HG02973 (cell line): Measurements from ENCODE around the gene FRMD5.

ENCODE experiments used
- ATAC-seq: cut with Tn5 transposase; IDR thresholded peaks from one replicate; pipeline ENCODE4 v1.9.1; 2021; ENCODE audit warnings: moderate library complexity; ENCODE audit not compliant: unreplicated experiment

The FRMD5 gene

DNA sequence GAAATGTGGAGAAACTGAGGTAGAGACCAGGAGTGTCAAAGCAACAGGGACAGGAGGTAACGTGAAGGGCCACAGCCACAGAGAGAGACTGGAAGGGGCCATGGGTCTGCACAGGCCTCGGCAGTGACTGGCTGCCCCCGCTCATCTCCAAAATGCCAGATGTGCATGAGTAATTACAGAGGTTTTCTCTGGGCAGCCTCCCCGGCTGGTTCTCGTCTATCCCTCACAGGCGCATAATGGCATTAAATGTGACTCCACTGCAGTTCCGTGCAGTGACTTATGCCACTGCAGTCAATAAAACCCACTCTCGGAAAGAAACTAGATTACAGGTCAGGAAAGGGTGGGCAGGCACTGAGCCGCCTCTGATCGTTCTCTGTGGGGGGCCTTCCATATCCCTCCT is 293.6 kb downstream of the FRMD5 start:
- ATAC-seq: no peak

DNA sequence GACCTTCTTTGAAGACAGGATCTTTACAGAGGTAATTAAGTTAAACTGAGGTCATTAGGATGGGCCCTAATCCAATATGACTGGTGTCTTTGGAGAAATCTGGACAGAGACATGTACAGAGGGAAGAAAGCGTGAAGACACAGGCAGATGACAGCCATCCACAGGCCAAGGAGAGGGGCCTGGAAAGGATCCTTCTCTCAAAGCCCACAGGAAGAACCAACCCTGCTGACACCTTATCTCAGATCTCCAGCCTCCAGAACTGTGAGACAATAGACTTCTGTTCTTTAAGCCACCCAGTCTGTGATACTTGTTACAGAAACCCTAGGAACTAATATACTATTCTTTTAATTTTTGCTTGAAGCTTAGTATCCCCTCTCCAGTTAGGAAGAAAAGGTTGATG is 294.1 kb downstream of the FRMD5 start:
- ATAC-seq: no peak

DNA sequence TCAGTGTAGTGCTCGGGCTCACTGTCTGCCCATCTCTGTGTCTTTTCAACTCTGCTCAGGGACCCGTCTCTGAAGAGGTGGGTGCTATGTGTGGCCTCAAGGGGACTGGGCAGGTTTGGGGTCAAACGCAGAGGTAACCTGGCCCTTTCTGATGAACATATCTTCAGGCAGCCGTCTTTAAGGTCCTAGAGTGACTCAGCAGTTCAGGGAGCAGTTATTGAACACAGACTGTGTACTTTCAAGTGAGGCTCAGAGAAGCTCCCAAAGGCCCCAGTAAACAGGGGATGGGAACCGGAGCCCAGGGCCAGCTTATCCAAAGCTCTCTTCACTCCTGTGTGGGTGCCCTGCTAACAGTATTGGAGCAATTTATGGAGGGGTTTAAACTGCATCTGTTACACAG is 295.1 kb downstream of the FRMD5 start:
- no peak for ATAC-seq

DNA sequence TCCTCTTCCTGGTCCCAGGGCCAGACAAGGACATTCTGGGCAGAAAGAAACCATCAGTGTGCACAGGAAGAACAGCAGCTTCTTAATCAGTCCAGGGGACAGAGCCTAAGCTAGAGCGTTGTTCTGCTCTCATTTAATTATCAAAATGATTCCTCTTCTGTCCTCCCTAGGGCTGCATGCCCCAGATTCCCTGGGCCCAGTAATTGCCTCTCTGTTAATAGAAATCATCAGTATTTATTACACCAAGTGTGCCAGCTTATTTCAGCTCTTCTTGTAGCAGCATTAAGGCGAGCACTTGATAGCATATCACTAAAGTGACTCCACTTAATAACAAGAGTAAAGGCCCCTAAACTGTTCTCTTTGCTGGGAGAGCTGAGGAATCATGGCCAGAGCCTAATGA is 296.2 kb downstream of the FRMD5 start:
- no peak for ATAC-seq

DNA sequence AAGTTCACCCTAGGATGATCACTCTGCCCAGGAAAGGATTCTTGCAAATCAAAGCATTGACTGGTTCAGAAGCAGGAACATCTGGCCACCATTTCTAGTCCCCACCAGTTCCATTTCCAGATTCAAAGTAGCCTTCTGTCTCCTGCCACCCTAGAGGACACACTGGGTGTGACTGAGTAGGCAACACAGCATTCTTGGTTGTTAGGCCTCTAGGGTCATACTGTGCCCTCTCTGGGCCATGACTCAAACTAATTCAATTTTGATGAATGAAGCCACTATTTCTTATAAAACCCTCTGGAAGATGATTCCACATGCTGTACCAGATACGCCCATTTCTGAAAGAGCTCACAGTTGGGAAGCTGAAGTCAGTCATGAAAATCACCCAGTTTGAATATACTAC is 298.5 kb downstream of the FRMD5 start:
- no peak for ATAC-seq

DNA sequence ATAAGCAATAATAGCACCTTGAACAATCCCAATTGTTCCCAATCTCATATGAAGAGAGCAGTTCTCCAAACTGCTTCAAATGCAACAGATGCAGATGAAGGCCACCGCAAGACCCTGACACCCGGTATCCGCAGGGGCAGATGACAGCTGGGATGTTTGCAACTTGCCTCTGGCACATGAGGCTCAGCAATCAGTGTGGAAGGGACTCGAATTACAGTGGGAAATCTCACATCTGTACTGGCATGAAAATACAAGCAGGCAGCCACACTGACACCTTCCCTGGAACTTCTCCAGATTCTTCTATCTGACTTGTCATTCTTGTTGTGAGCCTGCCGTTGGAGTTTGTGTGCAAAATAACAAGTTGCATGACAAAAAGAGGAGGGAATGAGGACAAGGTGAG is 299.5 kb downstream of the FRMD5 start:
- ATAC-seq: no peak

DNA sequence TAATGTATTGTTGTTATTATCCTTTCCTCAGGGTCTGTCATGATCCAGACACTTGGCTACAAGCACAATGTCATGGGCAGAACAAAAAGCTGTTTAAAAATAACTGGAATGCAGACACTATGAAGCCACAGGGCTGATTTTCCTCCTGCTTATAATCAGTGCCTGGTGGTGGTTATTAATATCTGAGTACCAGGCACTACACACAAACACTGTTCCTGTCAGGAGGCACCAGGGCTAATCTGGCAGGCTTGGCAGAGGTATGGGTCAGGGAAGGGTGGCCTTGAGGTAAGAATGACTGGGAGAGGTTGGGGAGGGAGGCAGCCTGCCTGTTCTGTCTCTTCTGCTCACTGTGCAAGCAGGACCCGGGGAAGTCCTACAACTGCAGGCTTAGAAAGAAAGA is 301.1 kb downstream of the FRMD5 start:
- ATAC-seq: no peak

DNA sequence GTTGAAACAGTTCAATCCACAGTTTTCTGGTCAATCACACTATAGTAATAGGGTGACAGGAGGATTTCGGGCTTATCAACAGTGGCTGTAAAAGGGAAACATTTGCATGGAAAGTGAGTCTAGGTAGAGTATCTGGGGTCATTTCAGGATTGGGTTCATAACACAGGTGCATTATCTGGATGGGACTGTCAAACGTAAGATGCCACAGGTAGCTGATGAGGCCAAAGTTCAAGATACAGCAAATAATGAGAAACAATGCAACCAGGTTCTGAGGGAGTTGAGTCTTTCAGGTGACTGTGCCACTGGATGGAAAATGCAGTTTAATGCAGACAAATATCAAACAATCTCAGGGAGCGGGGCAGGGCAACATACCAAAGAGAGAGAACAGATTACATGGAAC is 306.0 kb downstream of the FRMD5 start:
- ATAC-seq: no peak

DNA sequence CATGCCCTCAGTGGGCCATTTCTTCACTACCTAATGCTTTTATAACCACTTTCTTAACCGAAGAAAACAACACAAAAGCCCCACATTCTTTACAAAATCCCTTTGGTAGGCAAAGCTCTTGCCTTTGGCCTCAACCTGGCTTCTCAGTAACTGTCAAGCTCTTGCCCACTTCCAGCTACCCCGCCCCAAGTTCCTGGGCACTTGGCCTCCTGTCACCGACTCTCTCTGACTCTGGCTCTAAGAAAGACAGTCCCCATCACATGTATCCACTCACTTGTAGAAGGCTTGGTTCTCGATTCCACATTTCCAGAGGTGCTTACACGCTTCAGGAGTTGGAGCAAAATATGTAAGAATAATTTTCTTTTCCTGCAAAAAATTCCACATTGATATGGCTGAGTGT is 307.2 kb downstream of the FRMD5 start:
- ATAC-seq: no peak

DNA sequence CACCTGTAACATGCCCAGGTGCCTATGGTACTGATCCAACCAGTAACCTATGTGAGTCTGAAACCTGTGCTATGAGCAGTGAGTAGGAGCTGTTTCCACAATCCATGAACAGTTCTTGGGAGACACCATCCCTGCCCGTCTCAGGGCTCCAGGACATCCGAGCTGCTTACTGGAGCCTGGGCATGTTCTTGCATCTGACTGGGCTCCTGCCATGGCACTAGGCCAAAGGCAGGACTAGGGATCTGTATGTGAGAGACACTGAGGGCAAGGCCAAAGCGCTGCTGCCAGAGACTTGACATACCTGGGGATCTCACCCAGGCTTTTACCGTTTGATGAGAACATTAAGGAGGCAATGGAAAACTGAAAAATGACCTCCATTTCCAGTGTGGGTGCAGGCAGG is 308.5 kb downstream of the FRMD5 start:
- no peak for ATAC-seq

DNA sequence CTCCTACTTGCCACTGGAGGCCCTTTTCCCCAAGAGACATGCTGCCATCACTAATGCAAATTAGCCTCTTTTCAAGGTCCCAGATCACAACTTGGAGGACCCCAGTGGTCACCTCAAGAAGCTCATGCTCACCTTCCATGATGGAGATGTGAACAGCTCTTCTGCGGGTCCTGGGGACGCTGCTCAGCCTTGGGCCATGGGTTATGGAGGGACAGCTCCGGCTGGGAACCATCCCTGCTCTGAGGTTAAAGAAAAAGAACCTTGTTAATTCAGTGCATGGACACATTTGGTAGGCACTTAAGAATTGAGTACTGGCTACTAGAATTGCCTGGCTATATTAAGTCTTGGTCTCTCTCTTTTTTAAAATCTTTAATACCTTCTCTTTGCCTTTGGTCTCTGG is 311.5 kb downstream of the FRMD5 start:
- ATAC-seq: no peak

DNA sequence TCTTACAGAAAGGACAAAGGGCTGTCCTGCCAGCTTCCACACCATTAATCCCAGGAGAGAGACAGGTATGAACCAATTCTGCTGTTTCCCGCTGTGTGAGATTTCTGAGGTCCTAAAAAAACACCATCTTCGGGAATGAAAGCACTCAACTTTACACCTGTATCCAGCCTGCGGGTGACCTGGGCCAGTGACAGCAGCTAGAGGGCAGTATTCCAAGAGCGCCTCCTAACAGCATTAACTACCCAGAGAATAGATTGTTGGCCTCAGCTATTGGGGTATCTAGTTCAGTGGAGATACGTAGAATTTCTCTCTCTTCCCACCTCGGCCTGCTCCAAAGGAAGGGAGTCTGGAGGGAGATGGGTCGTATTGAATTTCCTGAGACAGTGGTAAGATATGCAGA is 313.1 kb downstream of the FRMD5 start:
- no peak for ATAC-seq

DNA sequence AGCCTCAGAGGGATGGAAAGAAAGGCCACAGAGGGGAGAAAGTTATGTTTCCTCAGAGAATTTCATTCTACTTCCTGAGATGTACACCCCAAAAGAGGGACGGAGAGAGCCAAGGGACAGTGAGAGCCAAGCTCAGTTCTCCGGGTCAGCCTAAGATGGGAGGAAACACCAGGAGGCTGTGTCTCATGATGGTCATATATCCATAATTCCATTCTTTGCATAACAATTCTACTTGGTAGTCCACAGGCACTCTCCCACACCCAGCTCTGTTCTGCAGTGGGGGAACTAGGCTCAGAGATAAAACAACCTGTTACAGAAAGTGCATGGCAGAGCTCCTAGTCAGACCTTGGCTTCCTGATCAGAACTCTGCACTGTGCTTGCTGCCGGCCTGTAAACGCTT is 313.8 kb downstream of the FRMD5 start:
- ATAC-seq: no peak

DNA sequence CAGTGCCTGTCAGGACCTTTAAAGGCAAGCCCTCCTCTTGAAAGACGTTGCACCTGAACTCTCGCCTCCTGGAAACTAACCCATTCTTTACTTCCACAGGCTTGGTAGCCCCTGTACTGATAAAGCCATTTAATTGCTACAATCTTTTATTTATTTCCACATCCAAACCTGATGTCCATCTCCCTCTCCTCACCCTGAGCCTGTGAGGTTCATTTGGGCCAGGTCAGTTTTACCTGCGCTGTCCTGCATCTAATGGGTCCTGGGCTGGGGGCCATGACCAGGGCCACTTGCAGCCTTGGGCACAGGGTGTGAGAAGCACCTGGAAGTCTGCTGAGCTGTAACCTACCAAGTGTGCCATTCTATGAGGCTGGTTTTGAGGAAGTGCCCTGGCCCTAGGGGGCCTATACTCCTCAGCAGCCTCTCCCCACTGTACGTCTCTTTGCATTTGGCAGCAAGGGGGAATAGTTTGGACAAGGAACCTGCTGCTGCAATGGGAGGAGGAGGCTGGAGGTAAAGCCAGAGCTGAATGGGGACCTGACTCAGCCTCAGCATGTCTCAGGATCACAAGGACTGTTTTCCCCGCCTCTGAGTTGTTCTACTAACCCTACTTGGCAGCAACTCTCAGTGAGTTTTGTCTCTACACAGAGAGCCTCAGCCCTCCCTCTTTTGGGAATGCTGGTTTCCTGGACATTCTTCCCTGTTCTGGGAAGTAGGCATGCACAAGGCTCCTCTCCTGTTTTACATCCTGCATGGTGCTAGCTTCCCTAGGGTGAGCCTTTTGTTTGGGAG is 314.5 kb downstream of the FRMD5 start:
- no peak for ATAC-seq

DNA sequence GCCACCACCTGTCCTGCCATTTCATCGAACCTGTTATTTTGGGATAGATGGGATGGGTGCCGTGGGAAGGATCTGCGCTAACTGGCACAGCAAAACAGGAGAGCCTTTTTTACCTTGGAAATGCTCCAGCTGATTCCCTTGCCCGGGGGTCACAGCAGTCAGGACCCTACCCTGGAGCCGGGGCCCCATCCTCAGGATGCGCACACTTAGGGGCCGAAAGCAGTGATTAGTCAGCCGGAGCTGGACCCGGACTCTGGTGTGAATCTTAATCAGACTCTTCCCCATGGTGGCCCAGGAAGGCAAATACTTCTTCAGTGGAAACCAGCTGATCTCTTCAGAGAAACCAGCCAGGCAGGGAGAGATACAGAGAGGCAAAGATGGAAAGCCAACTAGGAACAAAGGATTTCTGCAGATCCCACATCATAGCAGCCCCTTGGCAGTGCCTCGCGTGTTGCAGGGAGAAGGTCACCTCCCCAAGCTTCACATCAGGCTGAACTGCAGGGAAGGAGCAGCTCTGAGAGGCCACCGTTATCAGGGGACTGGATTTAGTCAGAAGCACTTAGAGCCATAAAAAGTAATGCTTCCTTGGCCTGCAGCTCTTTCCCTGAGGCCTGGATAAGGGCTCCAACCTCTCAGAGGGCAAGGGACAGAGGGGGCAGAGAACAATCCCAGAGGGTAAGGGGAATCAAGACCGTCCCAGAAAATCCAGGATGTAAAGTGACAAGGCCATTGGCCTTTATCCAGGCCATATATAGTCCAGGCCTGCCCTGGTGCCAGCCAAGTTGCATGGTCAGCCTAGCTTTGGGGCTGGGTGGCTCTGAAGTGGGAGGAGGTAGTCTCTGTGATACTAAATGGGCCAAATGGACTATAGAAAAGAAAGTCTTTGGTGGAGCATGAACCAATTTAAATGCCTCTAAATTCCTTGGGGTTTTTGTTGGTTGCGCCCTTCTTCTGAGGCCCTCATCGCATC is 315.4 kb downstream of the FRMD5 start:
- no peak for ATAC-seq

DNA sequence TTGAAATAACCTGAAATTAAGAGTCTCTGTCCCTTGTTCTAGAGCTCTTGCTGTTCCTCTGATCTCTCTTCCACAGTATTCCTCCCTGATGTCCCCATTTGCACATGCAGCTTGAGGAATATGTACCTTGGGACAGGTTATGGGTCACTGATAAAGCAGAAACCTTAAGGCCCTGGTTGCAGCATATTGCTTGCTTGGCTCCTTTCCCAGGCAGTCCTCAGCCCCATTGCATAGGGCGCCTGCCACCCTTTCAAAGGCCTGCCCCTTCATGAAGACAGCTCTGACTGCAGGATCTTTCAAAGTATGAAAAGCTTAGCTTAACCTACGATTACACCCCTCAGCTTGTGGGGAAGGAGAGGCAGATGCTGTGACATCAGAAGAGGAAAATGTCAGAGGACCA is 316.6 kb downstream of the FRMD5 start:
- ATAC-seq: no peak

DNA sequence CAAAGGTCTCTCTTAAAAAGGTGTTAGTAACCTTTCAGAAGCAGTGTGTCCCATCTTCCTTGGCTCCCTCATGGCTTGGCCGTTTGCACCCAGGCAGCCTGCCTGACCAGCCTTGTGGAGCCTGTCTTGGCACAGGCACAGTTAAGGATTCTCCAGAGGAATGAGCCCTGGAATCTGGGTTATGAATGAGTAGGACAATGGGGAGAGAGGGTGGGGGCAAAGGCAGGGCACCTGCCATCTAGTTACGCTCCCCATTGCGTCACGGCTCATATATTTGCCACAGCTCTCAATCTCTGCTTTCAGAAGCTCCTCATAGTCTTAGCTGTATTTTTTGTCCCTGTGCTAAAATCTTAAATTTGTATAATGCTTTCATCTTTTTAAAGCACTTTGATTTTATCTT is 317.7 kb downstream of the FRMD5 start:
- ATAC-seq: no peak

DNA sequence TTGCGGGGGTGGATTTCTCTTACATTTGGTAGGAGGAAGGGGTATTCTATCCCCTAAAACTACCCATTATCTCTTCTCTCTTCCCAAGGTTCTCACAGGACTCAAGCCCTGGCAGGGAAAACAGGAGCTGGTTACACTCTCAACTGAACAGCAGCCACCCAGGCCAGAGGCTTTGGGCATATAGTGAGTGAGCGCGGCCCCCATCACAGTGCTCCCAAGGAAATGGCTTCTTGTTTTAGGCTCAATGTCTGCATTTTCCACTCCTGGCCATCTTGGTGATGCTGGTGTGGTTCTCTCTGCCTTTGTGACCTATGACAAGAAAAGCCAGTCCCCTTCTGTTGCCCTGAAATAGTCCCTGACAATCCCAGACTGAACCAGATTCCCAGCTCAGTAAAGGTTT is 318.2 kb downstream of the FRMD5 start:
- no peak for ATAC-seq

DNA sequence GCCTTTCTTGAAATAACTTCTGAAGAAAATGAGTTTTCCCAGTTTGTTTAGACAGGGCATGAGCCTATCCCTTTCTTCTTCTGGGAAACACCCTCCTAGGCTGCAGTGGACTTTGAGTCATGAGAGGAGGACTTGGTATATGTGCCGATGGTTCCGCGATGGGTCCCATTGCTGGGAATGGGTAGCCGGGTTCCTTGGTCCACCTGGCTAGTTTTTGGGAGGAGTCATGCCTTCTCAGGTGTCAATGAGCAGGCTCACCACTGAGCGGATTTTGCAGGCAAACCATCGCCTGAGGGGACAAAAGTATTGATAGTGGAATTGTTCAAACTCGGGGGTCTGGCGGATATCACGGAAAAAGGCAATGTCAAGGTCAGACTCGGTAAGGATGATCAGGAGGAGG is 321.4 kb downstream of the FRMD5 start:
- ATAC-seq: no peak

DNA sequence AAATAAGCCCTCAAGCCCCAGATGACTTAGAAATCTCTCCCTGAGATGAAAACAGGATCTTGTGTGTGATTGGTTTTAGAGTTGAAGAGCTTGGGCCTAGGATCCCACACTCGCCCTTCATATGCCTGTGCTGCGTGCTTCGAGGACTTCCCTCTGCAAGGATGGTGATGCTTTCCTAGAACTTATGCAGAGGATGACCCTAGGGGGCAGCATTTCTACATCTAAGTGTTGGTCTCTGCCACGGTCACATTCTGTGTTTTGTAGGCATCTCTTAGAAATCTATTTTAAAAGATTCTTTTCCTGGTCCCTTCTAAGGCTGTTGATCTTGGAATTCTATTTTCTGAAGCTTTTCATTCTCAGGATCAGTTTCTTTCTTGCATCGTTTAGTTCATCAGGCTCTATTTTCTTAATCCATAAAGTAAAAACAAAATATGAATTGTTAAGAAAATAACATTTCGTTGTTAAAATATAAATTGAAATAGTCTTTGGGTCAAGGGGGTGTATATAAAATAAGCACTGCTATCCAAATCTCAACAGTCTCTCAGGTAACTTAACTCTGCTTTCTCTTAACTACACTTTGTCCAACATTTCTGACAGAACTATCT is 322.6 kb downstream of the FRMD5 start:
- ATAC-seq: no peak

DNA sequence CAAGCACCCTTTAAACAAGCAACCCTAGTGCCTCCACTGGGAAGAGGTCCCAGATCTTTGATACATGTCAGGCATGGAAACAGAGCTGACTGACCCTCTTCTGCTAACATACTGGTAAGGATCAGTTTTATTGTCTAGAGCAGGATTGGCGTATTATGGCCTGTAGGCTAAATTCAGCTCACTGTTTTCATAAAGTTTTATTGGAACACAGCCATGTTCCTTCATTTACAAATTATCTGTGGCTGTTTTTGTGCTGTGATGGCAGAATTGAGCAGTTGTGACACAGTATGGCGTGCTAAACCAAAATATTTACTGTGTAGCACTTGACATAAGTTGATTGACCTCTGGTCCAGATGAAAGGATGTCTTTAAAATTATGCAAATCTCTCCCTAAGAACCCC is 323.2 kb downstream of the FRMD5 start:
- no peak for ATAC-seq

DNA sequence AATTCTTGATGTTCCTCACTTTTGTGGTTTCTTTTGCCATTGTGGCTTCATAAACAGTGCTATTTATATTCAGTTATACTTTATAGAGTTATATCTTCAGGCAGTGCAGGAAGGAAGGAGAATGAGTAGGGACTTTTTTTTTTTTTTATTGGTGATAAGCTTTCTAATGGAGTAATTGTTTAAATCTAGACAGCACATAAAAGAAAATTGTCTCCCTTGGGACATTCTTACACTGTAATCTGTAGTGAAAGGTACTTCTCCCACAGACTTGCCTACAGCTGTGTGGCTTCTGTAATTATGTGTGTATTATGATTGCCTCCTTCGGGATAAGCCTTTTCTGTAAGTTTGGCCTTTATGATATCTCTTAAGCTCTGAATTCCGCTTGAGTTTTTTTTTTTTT is 326.7 kb downstream of the FRMD5 start:
- no peak for ATAC-seq
